ENCODE measurements around the gene MAPKBP1. TPM values are rescaled to one million over a fixed set of nuclear protein-coding genes. Genes with fewer than 3 reads are reported as not detected.

Gene MAPKBP1
- total RNA-seq, 1 donor, result 61.9 TPM

DNA sequence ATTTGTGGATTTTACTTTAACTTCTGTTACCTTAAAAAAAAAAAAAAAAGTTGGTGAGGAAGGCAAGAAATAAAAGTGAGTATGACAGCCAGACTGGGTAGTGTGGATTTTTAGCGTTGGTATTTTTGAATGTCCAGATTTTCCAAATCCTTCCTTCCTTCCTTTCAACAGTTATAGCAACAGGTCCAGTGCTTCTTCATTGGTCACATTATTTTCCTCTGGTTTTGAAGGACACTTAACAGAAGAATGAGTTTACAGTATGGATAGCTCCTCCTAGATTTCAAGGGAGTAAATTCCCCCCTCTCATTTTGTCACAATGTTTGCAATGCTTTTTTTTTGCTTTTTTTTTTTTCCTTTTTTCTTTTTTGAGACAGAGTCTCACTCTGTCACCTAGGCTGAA lies 6.4 kb downstream of the MAPKBP1 start:
- no peak for DNase-seq (ENCODE audit: low read depth in 2 of 3, low spot score in 2 of 3)

DNA sequence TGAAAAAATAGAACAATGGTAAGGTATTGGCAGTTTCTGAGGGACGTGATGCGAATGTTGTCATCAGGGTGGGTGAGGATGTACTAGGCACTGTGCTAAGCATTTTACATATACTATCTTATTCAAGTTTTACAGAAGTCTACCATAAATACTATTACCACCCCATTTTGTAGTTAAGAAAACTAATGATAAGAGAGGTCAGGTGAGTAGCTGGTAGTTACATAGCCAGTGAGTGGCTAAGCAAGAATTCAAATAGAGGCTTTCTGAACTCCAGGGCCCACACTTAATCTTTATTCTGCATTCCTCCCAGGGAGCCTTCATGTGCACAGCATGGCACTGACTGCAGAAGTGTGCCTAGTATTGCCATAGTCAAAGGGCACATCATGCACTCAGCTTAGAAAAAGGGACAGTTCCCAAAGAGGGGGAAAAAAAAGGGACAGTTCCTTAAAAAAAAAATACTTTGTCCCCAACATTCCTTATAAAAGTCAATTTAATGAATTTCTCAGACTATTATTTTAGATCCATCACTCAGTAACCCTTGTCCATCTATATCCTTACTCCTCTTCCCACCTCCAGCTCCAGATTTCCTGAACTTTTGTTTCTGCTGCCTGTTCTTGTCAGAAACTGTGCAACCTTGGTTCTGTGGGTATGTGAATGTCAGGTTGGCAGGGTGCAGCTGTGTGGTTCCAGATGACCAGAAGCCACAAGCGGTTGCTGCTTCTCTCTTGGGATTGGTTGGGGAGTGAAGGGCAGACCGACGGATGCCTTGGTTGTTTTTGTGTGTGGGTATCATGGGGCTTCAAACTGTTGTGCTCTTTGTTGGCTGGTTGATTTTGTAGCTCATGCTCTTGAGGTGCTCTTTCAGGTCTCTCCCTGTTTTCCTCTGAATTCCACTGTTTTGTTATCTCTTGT lies 8.3 kb downstream of the MAPKBP1 start:
- DNase-seq (ENCODE audit: low read depth in 2 of 3, low spot score in 2 of 3), result peak in 1 of 3 donors; percentile 26

DNA sequence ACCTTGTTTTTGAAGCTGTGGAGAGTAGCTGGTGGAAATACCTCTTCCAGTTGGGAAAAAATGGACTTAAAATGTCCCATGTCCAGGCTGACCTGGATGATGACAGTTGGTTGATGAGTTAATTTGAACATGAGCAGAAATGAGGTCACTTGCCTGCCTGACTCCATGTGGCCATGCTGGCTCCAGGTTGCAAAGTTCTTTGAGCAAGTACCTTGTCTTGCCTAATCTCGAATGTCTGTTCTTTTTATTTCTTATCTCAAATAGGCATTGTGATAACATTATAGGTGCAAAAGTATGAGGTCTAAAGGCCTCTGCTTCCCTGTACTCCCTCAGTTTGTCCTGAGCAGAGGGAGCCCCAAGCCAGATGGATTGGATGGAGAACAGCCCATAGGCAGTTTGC lies 9.0 kb downstream of the MAPKBP1 start:
- no peak for DNase-seq (ENCODE audit: low read depth in 2 of 3, low spot score in 2 of 3)

DNA sequence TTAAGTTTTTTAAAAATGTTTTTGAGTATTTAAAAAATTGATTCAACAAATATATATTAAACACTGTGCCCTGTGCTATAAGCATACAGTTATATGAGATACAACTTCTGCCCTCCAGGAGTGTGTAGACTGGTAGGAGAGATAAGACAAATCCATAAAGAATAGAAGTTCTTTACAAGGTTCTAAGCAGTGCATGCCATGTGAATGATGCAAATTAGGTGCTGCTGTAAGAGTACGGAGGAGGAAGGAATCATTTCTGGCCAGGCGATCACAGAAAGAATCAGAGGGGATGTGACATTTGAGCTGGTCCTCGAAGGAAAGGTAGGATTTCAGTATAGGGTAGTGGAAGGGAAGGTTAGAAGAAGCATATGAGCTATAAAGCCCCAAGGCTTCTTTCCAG lies 14.0 kb downstream of the MAPKBP1 start:
- no peak for DNase-seq (ENCODE audit: low read depth in 2 of 3, low spot score in 2 of 3)

DNA sequence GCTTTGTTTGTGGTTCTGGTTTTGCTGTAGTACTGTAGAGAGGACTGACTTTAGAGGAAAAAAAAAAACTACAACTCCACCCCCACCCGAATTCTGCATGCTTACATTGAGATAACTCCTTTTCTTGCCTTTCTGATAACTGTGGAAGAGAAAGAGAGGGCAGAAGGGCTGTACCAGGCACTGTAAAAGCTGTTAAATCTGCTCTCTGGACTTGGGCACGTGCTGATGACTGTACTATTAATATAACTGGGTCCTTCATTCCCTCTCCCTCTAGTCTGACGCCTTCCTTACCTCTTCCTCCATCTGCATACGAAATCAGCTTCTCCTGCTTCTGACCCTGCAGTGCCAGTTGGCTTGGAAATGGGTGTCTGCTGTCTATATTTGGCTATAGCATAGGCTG lies 15.0 kb downstream of the MAPKBP1 start:
- no peak for DNase-seq (ENCODE audit: low read depth in 2 of 3, low spot score in 2 of 3)

DNA sequence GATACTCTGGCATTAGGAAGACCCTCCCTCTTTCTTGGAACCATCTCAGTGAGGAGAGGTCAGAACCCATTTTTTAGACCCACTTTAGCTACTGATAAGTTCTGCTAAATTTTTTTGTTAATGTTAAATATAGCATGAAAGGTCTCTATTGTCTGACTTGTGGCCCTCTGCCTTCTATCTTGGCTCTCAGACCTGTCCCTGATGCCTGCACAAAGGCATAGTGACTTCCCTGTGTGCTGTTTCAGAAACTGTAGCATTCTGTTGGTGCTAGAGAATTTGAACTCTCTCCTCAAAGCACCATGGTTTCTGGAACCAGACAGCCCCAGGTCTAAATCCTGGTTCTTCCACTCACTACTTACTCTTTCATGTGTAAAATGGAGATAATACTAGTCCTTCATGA lies 15.4 kb downstream of the MAPKBP1 start:
- DNase-seq (ENCODE audit: low read depth in 2 of 3, low spot score in 2 of 3), result no peak

DNA sequence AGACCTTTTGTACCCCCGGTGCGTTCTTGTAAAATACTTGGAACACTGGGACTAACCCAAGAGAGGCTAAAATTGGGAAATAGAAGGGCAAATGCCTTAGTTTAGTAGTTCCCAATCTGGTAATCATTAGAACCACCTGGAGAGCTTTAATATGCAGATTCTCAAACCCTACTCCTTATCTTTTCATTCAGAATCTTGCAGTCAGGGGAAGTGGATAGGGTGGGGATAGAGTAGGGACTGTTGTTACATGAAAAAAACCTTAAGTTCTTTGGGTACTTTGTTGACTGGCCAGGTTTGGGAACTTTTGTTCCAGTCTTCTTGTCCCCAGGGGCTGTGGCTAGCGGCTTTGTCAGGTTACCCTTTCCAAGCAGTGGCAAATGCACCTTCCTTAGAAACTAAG lies 15.9 kb downstream of the MAPKBP1 start:
- DNase-seq (ENCODE audit: low read depth in 2 of 3, low spot score in 2 of 3), result no peak

DNA sequence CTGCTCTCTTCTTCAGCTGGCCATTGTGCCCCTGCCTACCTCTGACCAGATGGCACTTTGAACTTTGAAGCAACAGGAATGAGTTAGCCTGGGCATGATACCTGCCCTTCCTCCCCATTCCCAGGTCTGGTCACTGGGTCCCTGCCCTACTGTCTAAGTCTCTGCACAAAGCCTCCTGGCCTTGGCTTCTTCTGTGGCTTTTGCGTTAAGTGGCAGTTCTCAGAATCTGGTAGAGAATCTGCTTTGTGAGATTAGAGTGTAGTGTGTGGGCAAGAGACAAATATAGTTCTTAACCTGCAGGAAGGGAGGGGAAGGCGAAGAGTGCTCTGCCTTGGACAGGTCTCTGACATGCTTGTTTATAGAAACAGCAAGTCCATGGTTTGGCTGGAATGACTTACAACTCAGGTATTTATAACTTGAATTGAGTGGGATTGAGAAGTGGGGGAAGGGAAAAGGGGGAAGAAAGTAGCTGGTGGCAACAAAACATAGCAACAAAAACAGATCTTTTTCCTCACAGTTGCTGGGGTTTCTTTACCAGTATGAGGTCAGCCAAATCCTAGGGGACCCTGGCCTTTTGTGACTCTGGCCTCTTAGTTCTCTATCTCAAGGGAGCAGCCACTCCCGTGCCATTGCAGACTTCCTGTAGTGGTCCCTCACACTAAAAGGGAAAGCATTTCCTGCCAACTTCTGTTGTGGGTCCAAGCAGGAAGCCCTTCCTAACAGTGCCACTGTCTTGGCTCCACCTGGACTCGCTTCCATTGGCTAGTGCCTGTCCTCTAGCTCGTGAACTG lies 16.7 kb downstream of the MAPKBP1 start:
- DNase-seq (ENCODE audit: low read depth in 2 of 3, low spot score in 2 of 3), result peak in 2 of 3 donors; percentile 44 to 64

DNA sequence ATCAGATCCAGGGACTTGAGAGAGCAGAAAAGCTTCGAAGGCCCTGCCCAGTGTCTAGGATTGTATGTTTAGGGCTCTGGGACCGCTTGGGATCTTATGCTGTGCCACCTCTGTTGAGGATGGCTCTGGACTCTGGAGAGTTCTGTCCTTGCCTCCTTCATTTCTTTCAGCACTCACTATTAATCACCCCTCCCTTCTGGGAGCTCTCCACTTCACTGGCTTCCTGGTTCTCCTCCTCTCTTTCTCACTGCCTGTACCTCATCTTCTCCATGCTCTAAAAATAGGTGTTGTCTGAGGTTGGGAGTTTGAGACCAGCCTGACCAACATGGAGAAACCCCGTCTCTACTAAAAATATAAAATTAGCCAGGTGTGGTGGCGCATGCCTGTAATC lies 17.3 kb downstream of the MAPKBP1 start:
- DNase-seq (ENCODE audit: low read depth in 2 of 3, low spot score in 2 of 3), result no peak

DNA sequence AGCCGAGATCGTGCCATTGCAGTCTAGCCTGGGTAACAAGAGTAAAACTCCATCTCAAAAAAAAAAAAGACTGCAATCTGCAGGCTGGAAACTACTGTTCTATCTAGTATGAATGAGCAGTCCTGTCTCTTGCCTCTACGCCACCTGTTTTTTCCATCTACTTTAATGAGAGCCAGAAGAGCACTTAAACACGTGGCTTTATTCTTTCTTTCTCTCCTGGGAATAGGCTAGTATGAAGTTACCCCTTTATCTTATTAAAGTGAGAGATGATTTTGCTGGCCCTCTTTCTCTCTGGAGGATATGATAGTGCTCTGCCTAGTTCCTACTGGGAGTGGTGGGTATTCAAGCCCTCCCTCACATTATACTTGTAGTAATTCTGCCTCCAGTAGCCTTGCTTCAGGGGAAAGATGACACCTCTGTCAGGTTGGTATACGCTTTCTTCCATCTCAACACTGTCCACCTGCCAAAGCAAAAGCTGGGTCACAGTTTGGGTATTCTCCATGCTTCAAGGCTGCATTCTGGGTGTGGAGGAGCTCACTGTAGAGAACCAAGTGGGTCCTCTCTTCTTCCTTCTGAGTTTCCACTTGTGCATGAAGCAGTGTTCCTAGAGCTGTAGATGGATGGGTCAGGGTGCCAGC lies 17.8 kb downstream of the MAPKBP1 start:
- DNase-seq (ENCODE audit: low read depth in 2 of 3, low spot score in 2 of 3), result no peak

DNA sequence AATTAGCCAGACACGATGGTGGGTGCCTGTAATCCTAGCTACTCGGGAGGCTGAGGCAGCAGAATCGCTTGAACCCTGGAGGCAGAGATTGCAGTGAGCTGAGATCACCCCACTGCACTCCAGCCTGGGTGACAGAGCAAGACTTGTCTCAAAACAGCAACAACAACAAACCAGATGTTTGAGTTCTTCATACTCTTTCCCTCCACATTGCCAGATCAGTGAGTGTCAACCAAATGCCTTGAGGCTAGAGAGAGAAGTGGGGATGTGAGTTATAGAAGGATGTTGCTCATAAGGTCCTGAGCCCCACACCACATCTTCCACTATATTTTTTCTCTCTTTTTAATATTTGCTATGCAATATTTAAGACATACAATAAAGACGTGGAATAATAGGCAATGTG lies 19.8 kb downstream of the MAPKBP1 start:
- DNase-seq (ENCODE audit: low read depth in 2 of 3, low spot score in 2 of 3), result no peak

DNA sequence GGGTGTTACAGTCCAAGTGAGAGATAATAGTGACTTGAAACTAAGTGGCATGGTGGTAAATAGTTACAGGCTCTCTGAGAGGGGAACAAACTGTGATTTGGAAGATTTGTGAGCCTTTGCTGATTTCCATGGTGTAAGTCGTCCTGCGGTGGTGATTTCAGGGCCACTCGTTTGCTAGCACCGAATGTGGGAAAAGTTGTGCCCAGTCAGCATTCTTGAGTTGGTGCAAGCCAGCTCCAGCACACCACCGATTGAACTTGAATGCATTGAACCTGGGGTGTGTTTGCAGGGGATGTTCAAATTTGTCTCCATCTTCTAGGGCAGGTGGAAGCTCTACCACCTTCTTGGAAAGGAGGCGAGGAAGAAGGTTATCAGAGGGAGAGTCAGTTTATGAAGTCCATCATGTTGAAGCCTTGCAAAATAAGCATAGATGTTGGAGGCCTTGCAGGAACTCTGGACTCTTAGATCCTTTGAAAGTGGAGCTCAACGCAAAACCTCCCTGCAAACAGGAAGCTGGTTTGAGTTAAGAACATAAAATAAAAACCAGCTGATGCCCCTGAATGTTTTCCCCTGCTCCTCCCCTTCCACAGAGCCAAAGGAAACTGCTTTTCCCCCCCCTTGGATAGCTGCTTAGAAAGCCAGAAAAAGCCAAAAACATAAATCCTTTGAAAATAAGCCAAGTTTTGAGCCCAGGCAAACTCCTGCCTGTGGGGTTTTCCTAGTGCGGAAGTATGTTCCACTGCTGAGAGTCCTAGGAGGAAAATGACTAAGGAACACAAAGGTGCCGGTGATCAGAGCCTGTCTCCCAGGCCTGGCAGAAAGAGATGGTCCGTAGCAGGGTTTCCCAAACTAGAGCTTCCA lies 21.9 kb downstream of the MAPKBP1 start:
- DNase-seq (ENCODE audit: low read depth in 2 of 3, low spot score in 2 of 3), result no peak

DNA sequence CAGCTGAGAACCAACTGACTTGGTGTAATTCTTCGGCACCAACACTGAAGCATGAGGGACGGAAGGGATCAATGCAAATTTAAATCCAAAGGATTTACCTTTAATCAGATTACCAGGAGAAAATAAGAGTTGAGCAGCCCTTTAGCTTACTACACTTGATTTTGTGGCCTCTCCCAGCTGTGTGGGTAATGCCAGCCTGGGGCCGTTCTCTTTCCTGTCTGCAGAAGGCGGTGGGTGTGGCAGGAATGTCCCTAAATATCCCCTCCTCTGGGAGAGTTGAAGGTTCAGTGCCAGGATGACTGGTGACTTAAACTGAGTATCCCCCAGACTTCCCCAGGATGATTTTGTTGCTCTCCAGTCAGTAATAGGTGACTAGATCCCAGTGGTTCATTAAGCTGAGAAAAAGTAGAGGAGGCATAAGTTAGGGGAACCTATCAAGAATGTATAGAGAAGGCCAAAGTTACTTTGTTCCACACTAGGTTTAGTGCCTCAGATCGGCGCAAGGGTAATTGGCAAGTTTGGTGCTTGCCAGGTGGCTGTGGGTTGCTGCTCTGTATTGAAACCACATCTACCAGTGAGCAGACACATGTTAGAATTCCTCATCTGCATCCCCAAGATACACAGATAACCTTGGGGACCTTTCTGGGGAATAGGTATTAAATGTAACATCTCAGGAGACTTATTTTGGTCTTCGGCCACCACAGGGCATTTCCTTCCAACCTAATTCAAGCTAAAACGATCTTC lies 23.1 kb downstream of the MAPKBP1 start:
- no peak for DNase-seq (ENCODE audit: low read depth in 2 of 3, low spot score in 2 of 3)

DNA sequence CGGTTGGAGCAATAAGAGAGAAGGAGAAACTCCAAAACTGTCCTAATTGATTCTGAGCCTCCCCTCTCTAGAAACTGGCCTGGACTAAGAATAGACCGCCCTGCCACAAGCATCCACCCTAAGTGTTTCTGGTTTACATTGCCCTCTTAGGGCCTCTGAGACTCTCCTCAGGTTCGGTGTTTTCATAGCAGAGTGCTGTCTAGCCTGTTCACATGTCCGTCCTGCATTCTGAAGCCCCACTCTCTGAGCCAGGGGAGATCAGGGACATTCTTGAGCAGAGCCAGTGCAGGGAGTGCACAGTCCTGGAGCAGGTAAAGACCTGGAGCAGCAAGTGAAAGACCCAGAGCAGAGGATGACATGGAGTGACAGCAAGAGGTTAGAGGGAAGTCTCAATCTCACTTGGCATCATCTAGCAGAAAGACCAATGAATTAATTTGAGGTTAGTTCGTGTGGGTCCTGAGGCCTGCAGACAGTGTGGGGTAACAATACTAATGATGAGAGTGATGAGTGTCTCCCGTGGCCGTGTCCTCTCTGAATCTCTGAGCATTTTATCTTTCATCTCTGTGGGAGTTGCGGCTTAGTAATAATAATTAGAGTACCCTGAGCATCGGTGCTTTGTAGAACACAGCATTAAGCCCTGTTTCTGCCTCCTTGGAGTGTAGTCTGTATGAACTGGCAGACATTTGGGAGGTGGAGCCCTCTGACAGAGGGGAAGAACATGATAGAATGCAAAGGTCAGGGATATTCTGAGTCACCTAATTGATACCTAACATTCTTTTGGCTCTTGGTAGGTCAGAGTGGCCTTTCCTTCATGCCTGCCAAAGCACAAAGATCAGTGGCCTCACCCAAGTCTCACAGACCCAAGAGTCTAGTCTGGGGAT lies 24.6 kb downstream of the MAPKBP1 start:
- DNase-seq (ENCODE audit: low read depth in 2 of 3, low spot score in 2 of 3), result no peak

DNA sequence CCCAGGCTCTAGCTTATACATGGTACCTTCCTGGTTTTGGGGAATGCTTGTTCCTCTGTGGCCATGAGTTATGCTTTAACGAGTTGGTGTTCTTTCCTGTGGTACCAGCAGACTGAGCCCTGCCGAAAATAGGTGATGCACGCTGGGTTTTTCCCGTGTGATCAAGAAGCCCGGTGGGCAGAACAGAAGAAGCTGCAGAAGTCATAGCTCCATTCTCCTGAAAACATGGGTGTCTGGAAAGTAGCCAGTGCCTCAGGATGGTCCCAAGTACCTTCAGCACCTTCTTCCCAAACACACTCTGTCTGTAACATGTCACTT lies 25.2 kb downstream of the MAPKBP1 start:
- no peak for DNase-seq (ENCODE audit: low read depth in 2 of 3, low spot score in 2 of 3)

DNA sequence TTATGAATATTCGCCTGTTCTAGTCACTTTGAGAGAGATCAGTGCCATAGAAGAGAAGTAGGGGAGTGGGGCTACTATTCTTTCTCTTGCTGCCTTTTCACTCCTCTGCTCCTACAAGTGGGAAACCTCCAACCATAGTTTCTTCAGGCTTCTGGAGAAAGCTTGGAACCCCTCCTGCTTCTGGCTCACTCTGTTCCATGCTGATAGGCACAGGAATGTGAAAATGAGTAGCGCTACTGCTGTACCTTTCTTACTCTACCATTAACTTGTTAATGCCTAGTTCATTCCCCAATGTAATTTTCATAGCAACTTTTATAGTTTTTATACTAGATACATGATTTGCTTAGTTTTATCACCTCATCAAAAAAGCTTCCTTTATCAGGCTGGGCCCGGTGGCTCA lies 26.9 kb downstream of the MAPKBP1 start:
- no peak for DNase-seq (ENCODE audit: low read depth in 2 of 3, low spot score in 2 of 3)

DNA sequence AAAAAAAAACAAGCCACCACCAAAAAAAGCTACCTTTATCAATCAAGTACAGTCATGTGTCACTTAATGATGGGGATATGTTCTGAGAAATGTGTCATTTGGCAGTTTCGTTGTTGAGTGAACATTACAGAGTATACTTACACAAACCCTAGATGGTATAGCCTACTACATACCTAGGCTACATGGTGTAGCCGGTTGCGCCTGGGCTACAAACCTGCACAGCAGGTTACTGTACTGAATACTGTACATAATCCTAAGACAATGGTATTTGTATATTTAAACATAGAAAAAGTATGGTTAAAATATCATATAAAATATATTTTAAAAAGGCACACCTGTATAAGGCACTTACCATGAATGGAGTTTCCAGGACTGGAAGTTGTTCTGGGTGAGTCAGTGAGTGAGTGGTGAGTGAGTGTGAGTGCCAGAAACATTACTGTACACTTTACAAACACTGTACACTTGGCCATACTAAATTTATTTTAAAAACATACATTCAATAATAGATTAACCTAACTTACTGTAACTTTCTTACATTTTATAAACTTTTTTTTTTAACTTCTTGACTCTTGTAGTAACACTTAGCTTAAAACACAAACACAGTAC lies 27.7 kb downstream of the MAPKBP1 start:
- DNase-seq (ENCODE audit: low read depth in 2 of 3, low spot score in 2 of 3), result no peak

DNA sequence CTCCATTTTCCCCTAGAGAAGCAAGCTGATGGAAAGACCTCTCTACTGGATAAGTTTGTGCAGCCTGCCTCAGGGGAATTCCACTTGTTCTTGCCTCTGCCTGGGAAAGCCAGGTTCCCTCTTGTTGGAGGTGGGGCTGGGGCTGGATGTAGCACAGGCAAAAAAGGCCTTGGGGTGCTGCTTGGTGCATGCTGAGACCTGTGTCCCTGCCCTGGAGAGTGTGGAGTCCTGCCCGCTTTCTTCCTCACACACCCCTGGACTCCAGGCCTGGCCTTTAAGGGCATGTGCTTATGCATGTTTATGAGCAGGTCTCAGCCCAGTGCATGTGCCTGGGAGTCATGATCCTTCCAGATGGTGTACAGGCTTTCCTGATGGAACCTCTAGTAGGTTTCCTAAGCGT lies 30.1 kb downstream of the MAPKBP1 start:
- DNase-seq (ENCODE audit: low read depth in 2 of 3, low spot score in 2 of 3), result no peak
